Measurements from ENCODE around the gene RABEP1. TPM values are rescaled to one million over a fixed set of nuclear protein-coding genes. Genes with fewer than 3 reads are reported as not detected.

Gene RABEP1
- polyA plus RNA-seq, 1 donor from 2014 or later, result 67.0 TPM

DNA sequence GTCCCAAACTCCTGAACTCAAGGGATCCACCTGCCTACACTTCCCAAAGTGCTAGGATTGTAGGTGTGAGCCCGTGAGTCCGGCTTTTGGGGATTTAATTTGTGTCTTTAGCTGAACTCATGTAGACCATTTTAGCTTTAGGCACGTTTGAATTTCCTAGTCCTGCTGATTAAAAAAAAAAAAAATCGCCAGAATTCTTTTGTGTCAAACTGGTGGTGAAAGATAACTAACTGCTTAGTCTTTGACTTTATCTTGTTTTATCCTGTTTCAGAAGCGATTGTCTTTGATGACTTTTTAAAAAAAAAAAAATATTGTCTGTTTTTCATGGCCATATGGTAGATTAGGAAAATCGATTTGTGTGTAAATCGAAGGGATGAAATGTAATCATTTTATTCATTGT lies 2.6 kb downstream of the RABEP1 start:
- no peak overlapping the region for H3K9ac ChIP-seq (ENCODE audit: low read length)
- no peaks in the 10 kb centered on the region for H3K27me3 ChIP-seq (ENCODE audit: insufficient read depth, low read depth, low read length)
- H3K9me3 ChIP-seq (ENCODE audit: low read length), result no peaks in the 10 kb centered on the region
- no peak for TF ChIP-seq POLR2AphosphoS5 (IDR thresholded peaks at IDR 0.05)
- TF ChIP-seq SMC3 (conservative IDR thresholded peaks at IDR 0.05; ENCODE audit: poor library complexity), result no peak
- no peak for TF ChIP-seq EP300 (conservative IDR thresholded peaks at IDR 0.05; ENCODE audit: poor library complexity, severe bottlenecking)
- TF ChIP-seq TAF1 (IDR thresholded peaks at IDR 0.05; ENCODE audit: low read depth), result no peak
- no peak overlapping the region for H3K27ac ChIP-seq (ENCODE audit: low read length)
- no peaks in the 10 kb centered on the region for H3K36me3 ChIP-seq (ENCODE audit: insufficient read depth, low read length)
- peaks cover 58% of the 10 kb centered on the region for H3K79me2 ChIP-seq (replicated peaks; ENCODE audit: insufficient read depth, low read length)
- H3K4me3 ChIP-seq (ENCODE audit: low read length), result peak overlapping the region; percentile 80
- no peak overlapping the region for H3K4me2 ChIP-seq (ENCODE audit: low read length)
- H2AFZ ChIP-seq (ENCODE audit: low read depth, low read length), result no peak overlapping the region
- H4K20me1 ChIP-seq (ENCODE audit: insufficient read depth), result peaks cover 5% of the 10 kb centered on the region
- no peaks in the 10 kb centered on the region for H3F3A ChIP-seq (ENCODE audit: insufficient read depth, low read length, poor library complexity, severe bottlenecking)
- no peaks in the 10 kb centered on the region for H3K9me2 ChIP-seq (ENCODE audit: insufficient read depth, low read length)

GRCh38 chr17:5286846-5287245 lies 4.8 kb downstream of the RABEP1 start:
- Histone ChIP-seq H3K4me2 (ENCODE audit: low read length) (no peak overlapping the region), H3K4me3 (ENCODE audit: low read length) (no peak overlapping the region), H3K9me3 (ENCODE audit: low read length) (no peaks in the 10 kb centered on the region), H3K79me2 (replicated peaks; ENCODE audit: insufficient read depth, low read length) (peaks cover 61% of the 10 kb centered on the region), H3K36me3 (ENCODE audit: insufficient read depth, low read length) (no peaks in the 10 kb centered on the region), H2AFZ (ENCODE audit: low read depth, low read length) (no peak overlapping the region), H3F3A (ENCODE audit: insufficient read depth, low read length, poor library complexity, severe bottlenecking) (no peaks in the 10 kb centered on the region), H3K9me2 (ENCODE audit: insufficient read depth, low read length) (no peaks in the 10 kb centered on the region), H4K20me1 (ENCODE audit: insufficient read depth) (peaks cover 5% of the 10 kb centered on the region), H3K27me3 (ENCODE audit: insufficient read depth, low read depth, low read length) (no peaks in the 10 kb centered on the region), H3K9ac (ENCODE audit: low read length) (no peak overlapping the region), H3K27ac (ENCODE audit: low read length) (no peak overlapping the region)
- no peak for TF ChIP-seq POLR2AphosphoS5 (IDR thresholded peaks at IDR 0.05)

GRCh38 chr17:5291683-5292350 lies 9.7 kb downstream of the RABEP1 start:
- Histone ChIP-seq H2AFZ (ENCODE audit: low read depth, low read length) (no peak overlapping the region), H3K4me2 (ENCODE audit: low read length) (no peak overlapping the region), H3K79me2 (replicated peaks; ENCODE audit: insufficient read depth, low read length) (peaks cover 51% of the 10 kb centered on the region), H3K9me2 (ENCODE audit: insufficient read depth, low read length) (no peaks in the 10 kb centered on the region), H3K9ac (ENCODE audit: low read length) (no peak overlapping the region), H3F3A (ENCODE audit: insufficient read depth, low read length, poor library complexity, severe bottlenecking) (no peaks in the 10 kb centered on the region), H3K36me3 (ENCODE audit: insufficient read depth, low read length) (no peaks in the 10 kb centered on the region), H3K4me3 (ENCODE audit: low read length) (no peak overlapping the region), H3K9me3 (ENCODE audit: low read length) (no peaks in the 10 kb centered on the region), H3K27me3 (ENCODE audit: insufficient read depth, low read depth, low read length) (no peaks in the 10 kb centered on the region), H3K27ac (ENCODE audit: low read length) (no peak overlapping the region), H4K20me1 (ENCODE audit: insufficient read depth) (no peaks in the 10 kb centered on the region)
- TF ChIP-seq POLR2AphosphoS5 (IDR thresholded peaks at IDR 0.05) (no peak), SMC3 (conservative IDR thresholded peaks at IDR 0.05; ENCODE audit: poor library complexity) (no peak), RAD21 (conservative IDR thresholded peaks at IDR 0.05) (no peak), EZH2 (IDR thresholded peaks at IDR 0.05; ENCODE audit: borderline replicate concordance, insufficient read depth, low read length, poor library complexity, severe bottlenecking) (no peak), REST (IDR thresholded peaks at IDR 0.05; ENCODE audit: borderline replicate concordance) (no peak), EP300 (conservative IDR thresholded peaks at IDR 0.05; ENCODE audit: poor library complexity, severe bottlenecking) (no peak), TAF1 (IDR thresholded peaks at IDR 0.05; ENCODE audit: low read depth) (no peak), MXI1 (conservative IDR thresholded peaks at IDR 0.05; ENCODE audit: poor library complexity, severe bottlenecking) (no peak)
- TF ChIP-seq, protein P1, sequence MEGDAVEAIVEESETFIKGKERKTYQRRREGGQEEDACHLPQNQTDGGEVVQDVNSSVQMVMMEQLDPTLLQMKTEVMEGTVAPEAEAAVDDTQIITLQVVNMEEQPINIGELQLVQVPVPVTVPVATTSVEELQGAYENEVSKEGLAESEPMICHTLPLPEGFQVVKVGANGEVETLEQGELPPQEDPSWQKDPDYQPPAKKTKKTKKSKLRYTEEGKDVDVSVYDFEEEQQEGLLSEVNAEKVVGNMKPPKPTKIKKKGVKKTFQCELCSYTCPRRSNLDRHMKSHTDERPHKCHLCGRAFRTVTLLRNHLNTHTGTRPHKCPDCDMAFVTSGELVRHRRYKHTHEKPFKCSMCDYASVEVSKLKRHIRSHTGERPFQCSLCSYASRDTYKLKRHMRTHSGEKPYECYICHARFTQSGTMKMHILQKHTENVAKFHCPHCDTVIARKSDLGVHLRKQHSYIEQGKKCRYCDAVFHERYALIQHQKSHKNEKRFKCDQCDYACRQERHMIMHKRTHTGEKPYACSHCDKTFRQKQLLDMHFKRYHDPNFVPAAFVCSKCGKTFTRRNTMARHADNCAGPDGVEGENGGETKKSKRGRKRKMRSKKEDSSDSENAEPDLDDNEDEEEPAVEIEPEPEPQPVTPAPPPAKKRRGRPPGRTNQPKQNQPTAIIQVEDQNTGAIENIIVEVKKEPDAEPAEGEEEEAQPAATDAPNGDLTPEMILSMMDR (IDR thresholded peaks at IDR 0.05; ENCODE audit: poor library complexity, severe bottlenecking), result no peak
